WTC11 (cell line): Measurements from ENCODE around the gene STK32B. TPM values are rescaled to one million over a fixed set of nuclear protein-coding genes. Genes with fewer than 3 reads are reported as not detected.
"Not testable (repeated sequence)": the region's sequence is repeated elsewhere in the genome, so short reads cannot be mapped to it uniquely, and the experiment has no call there.

Experiments
- ATAC-seq: fragments of 200-7000 bp; cut with Tn5 transposase; 2 replicates; pipeline ENCODE4 v1.10.0; 2021; ENCODE audit warnings: mild to moderate bottlenecking, moderate library complexity
- CTCF ChIA-PET: fragments of 300-600 bp; sonication (Branson Sonifier 250); formaldehyde crosslinking; loops from one replicate; lab custom pipeline; 2021; ENCODE audit warnings: antibody characterized with exemption; lab: Charles Lee
- POLR2A ChIA-PET: fragments of 350-600 bp; sonication (Branson Sonifier 250); formaldehyde crosslinking; loops from one replicate; lab custom pipeline; 2021; ENCODE audit warnings: antibody characterized with exemption; lab: Charles Lee
- DNase-seq: peaks from one replicate; pipeline ENCODE4 v3.0.0; 2021; ENCODE audit warnings: low spot score
- H3K27ac Mint-ChIP-seq: 2 replicates; pipeline ENCODE4 v1.8.0; 2021; ENCODE audit warnings: mixed read lengths
- H3K27me3 Mint-ChIP-seq: 2 replicates; pipeline ENCODE4 v1.8.0; 2021; ENCODE audit warnings: low read depth, mild to moderate bottlenecking, moderate library complexity, mixed read lengths
- H3K36me3 Mint-ChIP-seq: 2 replicates; pipeline ENCODE4 v1.8.0; 2021; ENCODE audit warnings: mixed read lengths
- H3K4me1 Mint-ChIP-seq: 2 replicates; pipeline ENCODE4 v1.8.0; 2022; ENCODE audit warnings: mixed read lengths
- H3K4me3 Mint-ChIP-seq: 2 replicates; pipeline ENCODE4 v1.8.0; 2021; ENCODE audit warnings: mild to moderate bottlenecking, moderate library complexity, mixed read lengths
- H3K9me3 Mint-ChIP-seq: 2 replicates; pipeline ENCODE4 v1.8.0; 2021; ENCODE audit warnings: mixed read lengths
- ATF1 ChIP-seq: sonication (generic); formaldehyde crosslinking; IDR thresholded peaks from 2 replicates; pipeline ENCODE4 v1.8.1; 2023; ENCODE audit warnings: mild to moderate bottlenecking, moderate library complexity, missing genetic modification reagents
- CBFB ChIP-seq: sonication (generic); formaldehyde crosslinking; IDR thresholded peaks from 2 replicates; pipeline ENCODE4 v1.8.1; 2022; ENCODE audit warnings: mild to moderate bottlenecking, low read depth, missing genetic modification reagents
- GTF2I ChIP-seq: fragments of 250-450 bp; sonication (Bioruptor Pico); conservative IDR thresholded peaks from 2 replicates; pipeline ENCODE4 v1.4.0; 2021; ENCODE audit warnings: mild to moderate bottlenecking
- MYBL2 ChIP-seq: sonication (generic); formaldehyde crosslinking; IDR thresholded peaks from 2 replicates; pipeline ENCODE4 v1.8.1; 2023; ENCODE audit warnings: mild to moderate bottlenecking, moderate library complexity, missing genetic modification reagents
- SMAD4 ChIP-seq: sonication (generic); formaldehyde crosslinking; IDR thresholded peaks from 2 replicates; pipeline ENCODE4 v1.8.0; 2022; ENCODE audit warnings: mild to moderate bottlenecking, missing genetic modification reagents
- SP1 ChIP-seq: sonication (generic); formaldehyde crosslinking; conservative IDR thresholded peaks from 2 replicates; pipeline ENCODE4 v1.8.1; 2022; ENCODE audit warnings: missing genetic modification reagents
- ZNF416 ChIP-seq: fragments of 250-450 bp; sonication (Bioruptor Pico); IDR thresholded peaks from 2 replicates; pipeline ENCODE4 v1.9.0; 2021; ENCODE audit warnings: mild to moderate bottlenecking, inconsistent platforms
- total RNA-seq: library from RNA; stranded (reverse); gene quantifications from 3 replicates; pipeline ENCODE4 v1.2.3, GENCODE V29; 2021
- TF ChIP-seq, protein P1 (sequence below): sonication (generic); formaldehyde crosslinking; IDR thresholded peaks from 2 replicates; pipeline ENCODE4 v1.8.1; 2022; ENCODE audit warnings: low read depth, mild to moderate bottlenecking, moderate library complexity, missing genetic modification reagents, borderline replicate concordance
- TF ChIP-seq, protein P2 (sequence below): fragments of 250-450 bp; sonication (Bioruptor Pico); IDR thresholded peaks from 2 replicates; pipeline ENCODE4 v1.9.0; 2021; ENCODE audit warnings: mild to moderate bottlenecking
- TF ChIP-seq, protein P3 (sequence below): sonication (generic); formaldehyde crosslinking; IDR thresholded peaks from 2 replicates; pipeline ENCODE4 v1.8.1; 2023; ENCODE audit warnings: mild to moderate bottlenecking, missing genetic modification reagents, moderate library complexity
- TF ChIP-seq, protein P4 (sequence below): fragments of 250-450 bp; sonication (Bioruptor Pico); IDR thresholded peaks from 2 replicates; pipeline ENCODE4 v2.1.2; 2022; ENCODE audit warnings: mild to moderate bottlenecking, moderate library complexity

The STK32B gene
- total RNA-seq, 1 experiment from 2014 or later = 1.9 TPM

DNA sequence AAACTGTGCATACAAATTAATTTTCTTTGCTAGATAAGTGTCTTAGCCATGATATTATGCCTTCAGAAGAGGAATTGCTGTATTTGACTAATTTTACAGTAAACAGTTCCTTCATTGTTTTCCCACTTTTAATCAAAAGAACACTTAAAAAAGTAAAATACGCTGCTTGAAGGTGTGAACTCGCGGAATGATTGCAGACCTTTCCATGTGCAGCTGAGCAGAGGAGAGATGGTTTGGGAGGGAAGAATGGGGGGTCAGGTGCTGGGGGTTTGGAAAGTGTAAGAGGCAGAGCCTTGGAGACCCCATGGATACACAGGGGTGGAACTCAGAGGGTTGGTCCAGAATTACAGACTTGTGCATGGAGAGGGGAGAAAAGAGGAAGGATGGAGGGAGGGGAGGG is 47.4 kb upstream of the STK32B start (continued):
- TF ChIP-seq, protein P1, sequence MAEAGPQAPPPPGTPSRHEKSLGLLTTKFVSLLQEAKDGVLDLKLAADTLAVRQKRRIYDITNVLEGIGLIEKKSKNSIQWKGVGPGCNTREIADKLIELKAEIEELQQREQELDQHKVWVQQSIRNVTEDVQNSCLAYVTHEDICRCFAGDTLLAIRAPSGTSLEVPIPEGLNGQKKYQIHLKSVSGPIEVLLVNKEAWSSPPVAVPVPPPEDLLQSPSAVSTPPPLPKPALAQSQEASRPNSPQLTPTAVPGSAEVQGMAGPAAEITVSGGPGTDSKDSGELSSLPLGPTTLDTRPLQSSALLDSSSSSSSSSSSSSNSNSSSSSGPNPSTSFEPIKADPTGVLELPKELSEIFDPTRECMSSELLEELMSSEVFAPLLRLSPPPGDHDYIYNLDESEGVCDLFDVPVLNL (CRISPR knock-in tag) = no peak
- no peak for TF ChIP-seq ATF1 (CRISPR knock-in tag)

DNA sequence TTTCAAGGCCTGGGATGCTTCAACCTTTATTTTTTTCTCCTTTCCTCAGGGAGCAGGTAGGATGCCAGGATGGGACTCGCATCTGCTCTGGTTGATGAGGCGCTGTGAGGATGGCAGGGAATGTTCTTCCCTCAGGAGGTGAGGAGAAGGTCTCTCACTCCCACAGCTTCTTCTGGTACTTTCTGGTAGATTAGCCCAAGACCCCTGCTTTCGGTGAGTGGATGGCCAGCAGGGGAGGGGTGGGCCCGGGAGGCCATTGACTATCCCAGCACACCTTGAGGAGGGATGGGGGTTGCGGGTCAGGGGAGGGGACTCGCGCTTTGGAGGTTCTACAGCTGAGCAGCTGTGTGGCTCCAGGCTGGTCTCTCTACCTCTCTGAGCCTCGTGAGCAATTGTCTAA is 46.8 kb upstream of the STK32B start:
- CTCF ChIA-PET = no interaction called here
- no peak for DNase-seq
- TF ChIP-seq CBFB = no peak
- TF ChIP-seq ZNF416 (CRISPR knock-in tag) = no peak
- TF ChIP-seq, protein P2, sequence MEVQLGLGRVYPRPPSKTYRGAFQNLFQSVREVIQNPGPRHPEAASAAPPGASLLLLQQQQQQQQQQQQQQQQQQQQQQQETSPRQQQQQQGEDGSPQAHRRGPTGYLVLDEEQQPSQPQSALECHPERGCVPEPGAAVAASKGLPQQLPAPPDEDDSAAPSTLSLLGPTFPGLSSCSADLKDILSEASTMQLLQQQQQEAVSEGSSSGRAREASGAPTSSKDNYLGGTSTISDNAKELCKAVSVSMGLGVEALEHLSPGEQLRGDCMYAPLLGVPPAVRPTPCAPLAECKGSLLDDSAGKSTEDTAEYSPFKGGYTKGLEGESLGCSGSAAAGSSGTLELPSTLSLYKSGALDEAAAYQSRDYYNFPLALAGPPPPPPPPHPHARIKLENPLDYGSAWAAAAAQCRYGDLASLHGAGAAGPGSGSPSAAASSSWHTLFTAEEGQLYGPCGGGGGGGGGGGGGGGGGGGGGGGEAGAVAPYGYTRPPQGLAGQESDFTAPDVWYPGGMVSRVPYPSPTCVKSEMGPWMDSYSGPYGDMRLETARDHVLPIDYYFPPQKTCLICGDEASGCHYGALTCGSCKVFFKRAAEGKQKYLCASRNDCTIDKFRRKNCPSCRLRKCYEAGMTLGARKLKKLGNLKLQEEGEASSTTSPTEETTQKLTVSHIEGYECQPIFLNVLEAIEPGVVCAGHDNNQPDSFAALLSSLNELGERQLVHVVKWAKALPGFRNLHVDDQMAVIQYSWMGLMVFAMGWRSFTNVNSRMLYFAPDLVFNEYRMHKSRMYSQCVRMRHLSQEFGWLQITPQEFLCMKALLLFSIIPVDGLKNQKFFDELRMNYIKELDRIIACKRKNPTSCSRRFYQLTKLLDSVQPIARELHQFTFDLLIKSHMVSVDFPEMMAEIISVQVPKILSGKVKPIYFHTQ (CRISPR knock-in tag) = no peak
- TF ChIP-seq, protein P3, sequence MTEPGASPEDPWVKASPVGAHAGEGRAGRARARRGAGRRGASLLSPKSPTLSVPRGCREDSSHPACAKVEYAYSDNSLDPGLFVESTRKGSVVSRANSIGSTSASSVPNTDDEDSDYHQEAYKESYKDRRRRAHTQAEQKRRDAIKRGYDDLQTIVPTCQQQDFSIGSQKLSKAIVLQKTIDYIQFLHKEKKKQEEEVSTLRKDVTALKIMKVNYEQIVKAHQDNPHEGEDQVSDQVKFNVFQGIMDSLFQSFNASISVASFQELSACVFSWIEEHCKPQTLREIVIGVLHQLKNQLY (CRISPR knock-in tag) = no peak
- no peak for TF ChIP-seq SMAD4 (CRISPR knock-in tag)
- no peaks in the 10 kb centered on the region for H3K36me3 Mint-ChIP-seq
- peaks cover 9% of the 10 kb centered on the region for H3K27me3 Mint-ChIP-seq
- H3K4me3 Mint-ChIP-seq = no peak overlapping the region
- ATAC-seq = no peak
- no peak overlapping the region for H3K27ac Mint-ChIP-seq
- no peaks in the 10 kb centered on the region for H3K4me1 Mint-ChIP-seq
- no peaks in the 10 kb centered on the region for H3K9me3 Mint-ChIP-seq
- POLR2A ChIA-PET = no interaction called here

DNA sequence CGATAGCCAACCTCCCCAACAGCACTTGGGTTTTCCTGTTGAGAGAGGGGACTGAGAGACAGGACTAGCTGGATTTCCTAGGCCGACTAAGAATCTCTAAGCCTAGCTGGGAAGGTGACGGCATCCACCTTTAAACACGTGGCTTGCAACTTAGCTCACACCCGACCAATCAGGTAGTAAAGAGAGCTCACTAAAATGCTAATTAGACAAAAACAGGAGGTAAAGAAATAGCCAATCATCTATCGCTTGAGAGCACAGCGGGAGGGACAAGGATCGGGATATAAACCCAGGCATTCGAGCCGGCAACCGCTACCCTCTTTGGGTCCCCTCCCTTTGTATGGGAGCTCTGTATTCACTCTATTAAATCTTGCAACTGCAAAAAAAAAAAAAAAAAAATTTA is 44.3 kb upstream of the STK32B start:
- not testable (repeated sequence) for H3K4me1 Mint-ChIP-seq
- POLR2A ChIA-PET = interaction anchor here (0.7 kb wide), 1 partner anchor 13 kb away, joined by 3 read pairs; no protein-coding TSS in a partner anchor

DNA sequence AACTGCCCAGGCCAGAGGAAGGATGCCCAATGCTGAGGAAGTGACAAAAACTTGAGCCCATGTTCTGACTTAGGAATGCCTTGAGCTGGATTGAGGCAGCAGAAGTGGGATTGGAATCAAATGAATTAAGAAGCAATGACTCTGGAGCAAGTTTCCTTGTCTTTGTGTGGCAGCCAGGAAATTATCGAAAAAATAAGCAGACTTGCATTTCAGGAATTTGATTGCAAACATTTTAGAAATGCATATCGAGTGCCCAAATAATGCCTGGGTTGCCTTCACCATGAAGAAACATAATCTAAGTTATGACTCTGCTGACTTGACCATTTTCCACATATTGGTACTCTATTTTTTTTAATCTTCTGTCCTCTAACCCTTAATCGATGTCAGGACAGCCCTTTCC is 41.5 kb upstream of the STK32B start:
- Mint-ChIP-seq H3K36me3 (no peaks in the 10 kb centered on the region), H3K27me3 (peaks cover 17% of the 10 kb centered on the region), H3K27ac (no peak overlapping the region), H3K4me1 (no peaks in the 10 kb centered on the region)
- no peak for DNase-seq
- CTCF ChIA-PET = no interaction called here
- no peak for TF ChIP-seq SP1 (CRISPR knock-in tag)
- TF ChIP-seq, all 79 proteins: peak for 0
- ATAC-seq = no peak
- no peak overlapping the region for H3K4me3 Mint-ChIP-seq
- POLR2A ChIA-PET = no interaction called here
- no peaks in the 10 kb centered on the region for H3K9me3 Mint-ChIP-seq

More for the DNA sequence above, 44.3 kb upstream of the STK32B start:
- H3K27me3 Mint-ChIP-seq = peaks cover 13% of the 10 kb centered on the region
- not testable (repeated sequence) for H3K36me3 Mint-ChIP-seq, DNase-seq, H3K9me3 Mint-ChIP-seq, H3K27ac Mint-ChIP-seq, H3K4me3 Mint-ChIP-seq, ATAC-seq
- CTCF ChIA-PET = interaction anchor here (0.6 to 1.3 kb wide), 3 partner anchors 44 to 393 kb away, joined by 3 read pairs; partner anchors contain the start of gene STK32B

DNA sequence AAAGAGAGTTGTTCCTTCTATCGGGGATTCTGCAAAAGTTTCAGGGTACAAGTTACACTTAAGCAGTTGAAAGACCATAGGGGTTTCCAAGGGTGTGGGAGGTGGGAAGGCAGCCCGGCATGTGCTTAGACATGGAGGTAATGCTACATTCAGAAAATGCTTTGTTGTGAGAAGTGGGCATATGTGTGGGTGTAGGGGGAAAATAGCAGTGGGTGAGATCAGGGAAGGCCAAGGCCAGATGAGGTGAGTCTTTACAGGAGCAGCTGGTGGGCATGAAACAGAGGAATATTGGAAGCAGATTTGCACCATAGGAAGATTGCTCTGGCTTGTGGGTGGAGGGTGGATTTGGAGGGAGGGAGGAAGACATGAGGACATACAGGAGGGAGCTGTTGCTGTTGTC is 40.3 kb upstream of the STK32B start:
- CTCF ChIA-PET = interaction anchor here (1.0 kb wide), 1 partner anchor 389 kb away, joined by 3 read pairs; no protein-coding TSS in a partner anchor
- no peak overlapping the region for H3K27ac Mint-ChIP-seq
- no peaks in the 10 kb centered on the region for H3K36me3 Mint-ChIP-seq
- no peak for DNase-seq
- POLR2A ChIA-PET = no interaction called here
- H3K4me3 Mint-ChIP-seq = no peak overlapping the region
- no peak for ATAC-seq
- H3K9me3 Mint-ChIP-seq = no peaks in the 10 kb centered on the region
- H3K4me1 Mint-ChIP-seq = no peaks in the 10 kb centered on the region
- no peak for TF ChIP-seq GTF2I (CRISPR knock-in tag)
- TF ChIP-seq, protein P4, sequence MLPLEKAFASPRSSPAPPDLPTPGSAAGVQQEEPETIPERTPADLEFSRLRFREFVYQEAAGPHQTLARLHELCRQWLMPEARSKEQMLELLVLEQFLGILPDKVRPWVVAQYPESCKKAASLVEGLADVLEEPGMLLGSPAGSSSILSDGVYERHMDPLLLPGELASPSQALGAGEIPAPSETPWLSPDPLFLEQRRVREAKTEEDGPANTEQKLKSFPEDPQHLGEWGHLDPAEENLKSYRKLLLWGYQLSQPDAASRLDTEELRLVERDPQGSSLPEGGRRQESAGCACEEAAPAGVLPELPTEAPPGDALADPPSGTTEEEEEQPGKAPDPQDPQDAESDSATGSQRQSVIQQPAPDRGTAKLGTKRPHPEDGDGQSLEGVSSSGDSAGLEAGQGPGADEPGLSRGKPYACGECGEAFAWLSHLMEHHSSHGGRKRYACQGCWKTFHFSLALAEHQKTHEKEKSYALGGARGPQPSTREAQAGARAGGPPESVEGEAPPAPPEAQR (CRISPR knock-in tag) = no peak
- TF ChIP-seq MYBL2 (CRISPR knock-in tag) = no peak
- H3K27me3 Mint-ChIP-seq = peaks cover 22% of the 10 kb centered on the region
